ENCODE data around the gene PDK2. TPM values are rescaled to one million over a fixed set of nuclear protein-coding genes. Genes with fewer than 3 reads are reported as not detected.
A peak's percentile ranks its signal among the peaks of the same experiment; 100 is the strongest.

PDK2 gene
- total RNA-seq, 1 donor from 2014 or later = 10.3 TPM

GRCh38 chr17:50100921-50101345, 5.8 kb downstream of the PDK2 start:
- no peak for DNase-seq

- DNase-seq = peak; percentile 68
Observed at GRCh38 chr17:50101346-50102163, 6.4 kb downstream of the PDK2 start.

DNA sequence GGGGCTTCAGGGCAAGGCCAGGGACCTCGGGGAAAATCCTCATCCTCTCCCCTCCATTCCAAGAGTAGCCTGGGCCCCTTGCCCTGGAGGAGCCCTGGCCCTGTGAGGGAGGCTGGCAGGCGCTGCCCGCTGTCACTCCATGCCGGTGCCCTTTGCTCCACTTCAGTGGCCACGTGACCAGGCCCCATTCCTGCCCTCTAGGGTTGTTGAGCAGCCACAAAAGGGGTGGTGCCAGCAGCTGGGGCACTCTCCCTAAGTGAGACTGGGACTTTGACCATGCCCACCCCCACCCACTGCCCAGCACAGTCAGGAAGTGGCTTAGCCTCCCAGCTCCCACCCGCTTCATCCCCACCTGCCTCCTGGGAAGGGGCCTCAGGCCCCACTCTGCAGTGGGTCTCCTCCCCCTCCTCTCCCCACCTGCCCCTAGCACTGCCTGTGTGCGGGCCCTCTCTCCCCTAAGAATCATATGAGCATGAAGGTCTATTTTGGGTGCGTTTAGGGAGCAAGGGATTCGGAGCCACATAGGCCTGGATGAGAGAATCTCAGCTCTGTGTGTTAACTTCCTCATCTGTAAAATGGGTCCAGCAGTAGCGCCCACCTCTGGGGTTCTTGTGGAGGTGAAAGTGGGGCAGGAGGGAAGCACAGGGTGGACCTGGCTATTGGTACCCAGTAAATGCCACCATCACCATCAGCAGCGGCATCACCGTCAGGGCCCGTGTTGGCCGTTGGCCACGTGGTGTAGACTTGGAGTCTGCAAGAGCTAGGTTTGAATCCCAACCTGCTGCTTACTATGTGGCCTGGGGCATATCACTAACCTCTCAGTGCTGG, 7.2 kb downstream of the PDK2 start:
- no peak for DNase-seq

GRCh38 chr17:50103252-50103651, 8.1 kb downstream of the PDK2 start:
- no peak for DNase-seq

- no peak for DNase-seq
Observed at GRCh38 chr17:50103941-50104340, 8.8 kb downstream of the PDK2 start.

DNA sequence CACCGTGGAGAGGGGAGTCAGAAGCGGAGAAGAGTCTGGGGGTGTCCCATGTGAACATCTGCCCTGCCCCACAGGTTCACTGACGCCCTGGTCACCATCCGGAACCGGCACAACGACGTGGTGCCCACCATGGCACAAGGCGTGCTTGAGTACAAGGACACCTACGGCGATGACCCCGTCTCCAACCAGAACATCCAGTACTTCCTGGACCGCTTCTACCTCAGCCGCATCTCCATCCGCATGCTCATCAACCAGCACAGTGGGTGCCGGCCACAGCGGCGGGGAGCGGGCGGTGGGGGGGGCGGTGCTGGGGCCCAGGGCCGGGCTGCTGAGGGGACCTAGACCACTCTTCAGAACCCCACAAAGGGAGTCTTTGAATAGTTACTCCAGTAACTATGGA, 10.7 kb downstream of the PDK2 start:
- DNase-seq = no peak

DNA sequence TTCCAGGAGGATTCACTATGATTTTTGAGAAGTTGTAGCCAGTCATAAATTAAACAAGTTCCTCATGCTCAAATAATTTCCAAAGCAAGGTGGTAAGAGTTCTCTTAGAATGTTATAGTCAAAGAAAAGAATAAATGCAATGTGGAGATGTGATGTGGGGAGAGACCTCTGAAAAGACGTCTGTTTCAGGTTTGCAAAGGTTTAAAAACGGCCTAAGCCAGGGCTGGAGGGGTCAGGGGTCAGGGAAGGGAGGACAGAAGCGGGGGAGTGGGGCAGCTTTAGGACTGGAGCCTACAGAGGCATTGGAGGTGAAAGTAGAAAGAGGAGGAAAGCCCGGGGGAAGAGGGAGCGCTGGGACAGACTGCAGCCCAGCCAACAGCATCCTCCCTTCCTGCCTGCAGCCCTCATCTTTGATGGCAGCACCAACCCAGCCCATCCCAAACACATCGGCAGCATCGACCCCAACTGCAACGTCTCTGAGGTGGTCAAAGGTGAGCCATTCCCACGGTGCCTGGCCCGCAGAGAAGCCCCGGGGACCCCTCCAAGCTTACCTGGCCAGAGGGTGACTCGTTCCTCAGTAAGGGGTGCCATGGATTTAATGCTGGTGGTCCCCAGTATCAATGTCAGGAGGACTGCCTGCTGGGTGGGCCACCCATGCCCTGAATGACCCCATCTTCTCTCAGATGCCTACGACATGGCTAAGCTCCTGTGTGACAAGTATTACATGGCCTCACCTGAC, 11.4 kb downstream of the PDK2 start:
- DNase-seq = no peak

GRCh38 chr17:50107790-50108414, 12.8 kb downstream of the PDK2 start:
- no peak for DNase-seq

DNA sequence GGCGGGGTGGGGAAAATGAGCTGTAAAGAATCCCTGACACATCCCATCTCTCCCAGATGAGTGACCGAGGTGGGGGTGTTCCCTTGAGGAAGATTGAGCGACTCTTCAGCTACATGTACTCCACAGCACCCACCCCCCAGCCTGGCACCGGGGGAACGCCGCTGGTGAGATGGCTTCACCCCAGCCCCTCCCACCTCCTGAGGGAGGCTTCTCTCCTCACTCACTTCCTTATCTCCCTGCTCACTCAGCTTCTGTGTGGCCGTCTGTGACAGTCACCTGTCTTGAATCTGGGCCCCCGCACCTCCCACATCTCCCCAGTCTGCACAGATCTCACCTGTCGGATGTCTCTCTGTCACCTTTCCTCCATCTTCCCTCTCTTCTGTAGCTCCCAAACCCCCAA, 13.4 kb downstream of the PDK2 start:
- DNase-seq = no peak

- no peak for DNase-seq
Observed at GRCh38 chr17:50109207-50109606, 14.1 kb downstream of the PDK2 start.

- no peak for DNase-seq
Observed at GRCh38 chr17:50109785-50110184, 14.6 kb downstream of the PDK2 start.

- no peak for DNase-seq
Observed at GRCh38 chr17:50110591-50111349, 15.6 kb downstream of the PDK2 start.

- no peak for DNase-seq
Observed at GRCh38 chr17:50111673-50112655, 16.8 kb downstream of the PDK2 start.

GRCh38 chr17:50112694-50113093, 17.5 kb downstream of the PDK2 start:
- DNase-seq = no peak

- DNase-seq = no peak
Observed at GRCh38 chr17:50113624-50114320, 18.6 kb downstream of the PDK2 start.

- no peak for DNase-seq
Observed at GRCh38 chr17:50114401-50114800, 19.2 kb downstream of the PDK2 start.

- no peak for DNase-seq
Observed at GRCh38 chr17:50114849-50115357, 19.8 kb downstream of the PDK2 start.

DNA sequence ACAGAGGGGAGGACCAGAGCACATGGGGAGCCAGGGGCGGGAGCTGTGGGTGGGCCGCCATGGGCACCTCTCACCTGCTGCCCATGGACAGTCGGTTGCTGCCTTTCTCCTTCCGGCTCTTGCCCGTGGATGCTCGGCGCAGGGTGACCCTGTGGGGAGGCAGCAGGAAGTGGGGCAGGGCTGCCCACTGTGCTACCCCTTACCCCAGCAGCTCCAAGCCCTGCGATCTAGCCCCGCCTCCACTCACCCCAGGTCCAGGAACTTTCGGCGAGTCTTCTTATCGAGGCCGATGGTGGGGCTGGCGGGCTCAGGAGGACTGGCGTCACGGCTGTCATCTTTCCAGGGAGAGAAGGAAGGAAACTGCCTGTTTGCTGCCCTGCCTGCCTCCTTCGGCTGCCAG, 20.6 kb downstream of the PDK2 start:
- DNase-seq = no peak
